GM12892 (cell line): Measurements from ENCODE around the gene KDM7A.

Experiments
- POLR2A ChIP-seq: IDR thresholded peaks from 2 replicates; pipeline ENCODE4 v1.6.1; 2011; ENCODE audit warnings: low read depth, low read length, control low read depth
- POLR2AphosphoS5 ChIP-seq: IDR thresholded peaks from 2 replicates; pipeline ENCODE4 v1.6.1; 2011; ENCODE audit warnings: low read depth, low read length, control low read depth

- TF ChIP-seq POLR2A (no peak), POLR2AphosphoS5 (no peak)
Observed at GRCh38 chr7:140039896-140040295, 136.9 kb downstream of the KDM7A start.
